Gastrocnemius medialis (tissue), 4 donors: Measurements from ENCODE around the gene PXN. TPM values are rescaled to one million over a fixed set of nuclear protein-coding genes. Genes with fewer than 3 reads are reported as not detected.

Experiments
- ATAC-seq, 2 donors: fragments of 150-250 bp; one replicate each; pipeline ENCODE4 v1.9.1; 2016
- DNase-seq, 2 donors: peaks; one replicate each; pipeline ENCODE4 v3.0.0-alpha.2; 2019
- H3K27ac ChIP-seq, 4 donors: fragments of 200-600 bp; sonication (generic); 1 replicate in 1 of 4; 2 replicates in 3 of 4; pipeline ENCODE4 v1.5.1; 2016 to 2018; ENCODE audit warnings: mild to moderate bottlenecking in 2 of 4, moderate library complexity in 1 of 4
- H3K27me3 ChIP-seq, 3 donors: fragments of 200-600 bp; sonication (generic) in 2 of 3; 1 replicate in 1 of 3; 2 replicates in 2 of 3; pipeline versions ENCODE4 v1.5.1 to v1.6.0; 2016 to 2019; ENCODE audit warnings: mild to moderate bottlenecking in 1 of 3, moderate library complexity in 1 of 3
- H3K36me3 ChIP-seq, 2 donors: fragments of 200-600 bp; sonication (generic) in 1 of 2; one replicate each; pipeline ENCODE4 v1.5.1; 2017 to 2018
- H3K4me1 ChIP-seq, 2 donors: fragments of 200-600 bp; sonication (generic) in 1 of 2; one replicate each; pipeline ENCODE4 v1.5.1; 2016 to 2017; ENCODE audit warnings: mild to moderate bottlenecking in 2 of 2
- H3K4me3 ChIP-seq, 4 donors: fragments of 200-600 bp; sonication (generic) in 3 of 4; 1 replicate in 1 of 4; 2 replicates in 3 of 4; pipeline ENCODE4 v1.5.1; 2016 to 2019; ENCODE audit warnings: mild to moderate bottlenecking in 2 of 4
- H3K9me3 ChIP-seq, 3 donors: fragments of 200-600 bp; sonication (generic) in 2 of 3; 1 replicate in 1 of 3; 2 replicates in 2 of 3; pipeline ENCODE4 v1.5.1; 2016 to 2019
- CTCF ChIP-seq, 5 experiments: fragments of 450-650 bp in 3 of 5; fragments of 200-600 bp in 2 of 5; sonication (generic) in 2 of 5; IDR thresholded peaks in 4 of 5; conservative IDR thresholded peaks in 1 of 5; 1 replicate in 4 of 5; 2 replicates in 1 of 5; pipeline ENCODE4 v1.5.1; 2016 to 2019; ENCODE audit warnings: antibody characterized with exemption in 5 of 5, mild to moderate bottlenecking in 3 of 5, moderate library complexity in 3 of 5
- POLR2A ChIP-seq, 2 donors: fragments of 450-650 bp; IDR thresholded peaks; one replicate each; pipeline ENCODE4 v1.6.1; 2017; ENCODE audit warnings: antibody characterized with exemption in 2 of 2, mild to moderate bottlenecking in 2 of 2, moderate library complexity in 2 of 2
- in situ Hi-C, 4 donors: fragments of 200-750 bp; cut with MboI; loops; one replicate each; pipeline versions ENCODE4 v1.15.0 to v1.8.0; 2017; ENCODE audit warnings: low sequenced_read_pairs in 4 of 4
- intact Hi-C: fragments of 100-400 bp; cut with DNase I; formaldehyde crosslinking; loops from one replicate; pipeline ENCODE4 v1.15.1; 2023; ENCODE audit warnings: low total_unique reads
- total RNA-seq, 4 donors: library from RNA; depleted of rRNA; stranded (reverse); fragments of >200 nt; gene quantifications; one replicate each; pipeline versions ENCODE4 v1.1.0 to v1.2.3, GENCODE V29; 2016

Gene PXN
- total RNA-seq, 4 donors from 2014 or later: 48.8 to 102 (median 77.9) TPM

GRCh38 chr12:120227233-120228040, 38.1 kb downstream of the PXN start:
- Histone ChIP-seq H3K4me1 (peaks cover 70 to 76% of the 10 kb centered on the region in 2 donors), H3K9me3 (no peaks in the 10 kb centered on the region), H3K36me3 (peaks cover 2 to 17% of the 10 kb centered on the region in 2 donors), H3K27ac (peak overlapping the region; percentile 97 to 99 (median 98)), H3K27me3 (no peaks in the 10 kb centered on the region), H3K4me3 (no peak overlapping the region)
- in situ Hi-C loops: loop anchor here (5.0 kb wide), 2 partner anchors 35 to 40 kb away; partner anchors contain the start of gene PXN (in 2 of the 4)
- no peak for TF ChIP-seq CTCF (IDR thresholded peaks at IDR 0.05 in 4 of 5, conservative IDR thresholded peaks at IDR 0.05 in 1 of 5)
- no peak for TF ChIP-seq POLR2A (IDR thresholded peaks at IDR 0.05)
- intact Hi-C loops: loop anchor here (1.0 to 2.0 kb wide), 2 partner anchors 27 to 38 kb away; partner anchors contain the start of genes PXN and RPLP0
- no peak for DNase-seq
- ATAC-seq: no peak

GRCh38 chr12:120225852-120226640, 39.5 kb downstream of the PXN start:
- peaks cover 56 to 62% of the 10 kb centered on the region in 2 donors for H3K4me1 ChIP-seq
- H3K4me3 ChIP-seq: no peak overlapping the region
- ATAC-seq (no peak), DNase-seq (peak in 1 of 2 donors; percentile 58)
- H3K9me3 ChIP-seq: no peaks in the 10 kb centered on the region
- peak overlapping the region; percentile 67 to 99 (median 98) for H3K27ac ChIP-seq
- intact Hi-C loops (no loop called here), in situ Hi-C loops (loop anchor here (5.0 kb wide), 2 partner anchors 36 to 41 kb away; partner anchors contain the start of gene PXN (in 2 of the 4))
- no peaks in the 10 kb centered on the region for H3K27me3 ChIP-seq
- peaks cover 2 to 31% of the 10 kb centered on the region in 2 donors for H3K36me3 ChIP-seq
- no peak for TF ChIP-seq POLR2A (IDR thresholded peaks at IDR 0.05)
- TF ChIP-seq CTCF (IDR thresholded peaks at IDR 0.05 in 4 of 5, conservative IDR thresholded peaks at IDR 0.05 in 1 of 5): peak in 2 of 5 experiments; percentile 9 to 16

- Histone ChIP-seq H3K36me3 (peaks cover 2 to 40% of the 10 kb centered on the region in 2 donors), H3K27me3 (no peaks in the 10 kb centered on the region), H3K4me3 (no peak overlapping the region), H3K4me1 (peaks cover 48 to 53% of the 10 kb centered on the region in 2 donors), H3K27ac (peak overlapping the region; percentile 67 to 99 (median 98)), H3K9me3 (no peaks in the 10 kb centered on the region)
- ATAC-seq (no peak), DNase-seq (no peak)
- no peak for TF ChIP-seq POLR2A (IDR thresholded peaks at IDR 0.05)
- no peak for TF ChIP-seq CTCF (IDR thresholded peaks at IDR 0.05 in 4 of 5, conservative IDR thresholded peaks at IDR 0.05 in 1 of 5)
- intact Hi-C loops (no loop called here), in situ Hi-C loops (loop anchor here (5.0 kb wide), 2 partner anchors 37 to 42 kb away; partner anchors contain the start of gene PXN (in 2 of the 4))
Measured at GRCh38 chr12:120225200-120225558, 40.4 kb downstream of the PXN start.

GRCh38 chr12:120224304-120225199, 41.0 kb downstream of the PXN start:
- no peaks in the 10 kb centered on the region for H3K9me3 ChIP-seq
- ATAC-seq (no peak), DNase-seq (no peak)
- H3K4me3 ChIP-seq: no peak overlapping the region
- intact Hi-C loops: no loop called here
- peaks cover 2 to 46% of the 10 kb centered on the region in 2 donors for H3K36me3 ChIP-seq
- no peak for TF ChIP-seq POLR2A (IDR thresholded peaks at IDR 0.05)
- TF ChIP-seq CTCF (IDR thresholded peaks at IDR 0.05 in 4 of 5, conservative IDR thresholded peaks at IDR 0.05 in 1 of 5): no peak
- in situ Hi-C loops: loop anchor here (5.0 kb wide), 2 partner anchors 38 to 43 kb away; partner anchors contain the start of gene PXN (in 2 of the 4)
- H3K27ac ChIP-seq: peak overlapping the region; percentile 67 to 99 (median 98)
- H3K4me1 ChIP-seq: peaks cover 42 to 47% of the 10 kb centered on the region in 2 donors
- H3K27me3 ChIP-seq: no peaks in the 10 kb centered on the region
